NCI-H446 treated with DMSO at 0.1 percent for 48 hours (cell line): ENCODE results near the gene DLG4.

Experiments used
- DNase-seq: peaks from one replicate; lab custom pipeline; 2025; lab: John Stamatoyannopoulos, UW

The DLG4 gene

DNA sequence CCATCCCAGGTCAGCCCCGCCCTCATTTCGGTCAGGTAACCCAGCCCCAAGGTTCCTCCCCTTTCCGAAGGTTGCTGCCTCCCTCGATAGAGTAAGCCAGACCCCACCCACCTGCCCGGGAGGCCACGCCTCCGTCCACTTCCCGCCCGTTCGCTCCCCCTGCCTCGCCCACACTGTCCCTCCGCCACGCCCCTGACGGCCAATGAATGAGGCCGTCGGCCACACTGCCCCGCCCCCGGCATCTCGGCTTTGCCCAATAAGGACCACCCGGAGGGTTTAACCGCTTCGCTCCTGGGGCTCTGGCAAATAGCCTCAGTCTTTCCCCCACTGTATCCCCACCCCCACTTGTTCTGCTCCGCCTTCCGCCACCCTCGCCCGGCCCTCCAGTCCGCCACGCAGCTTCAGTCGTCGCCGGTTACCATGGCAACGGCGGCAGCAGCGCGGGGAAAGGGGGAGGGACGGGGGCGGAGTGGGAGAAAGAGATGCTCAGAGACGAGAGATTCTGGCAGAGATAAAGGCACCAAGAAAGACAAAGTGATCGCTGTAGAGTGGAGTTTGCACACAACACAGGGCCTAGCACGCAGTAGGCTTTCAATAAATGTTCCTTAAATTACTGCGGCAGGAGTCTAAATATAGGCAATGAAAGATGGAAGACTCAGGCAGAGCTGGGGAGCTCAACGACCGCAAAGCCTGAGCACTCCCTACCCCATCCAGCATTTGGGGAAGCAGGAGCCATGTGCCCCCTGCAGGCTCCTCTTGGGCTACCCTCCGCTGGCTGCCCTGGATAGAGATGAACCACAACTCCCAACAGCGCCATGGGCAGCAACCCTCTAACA is 5.1 kb downstream of the DLG4 start:
- DNase-seq, result peak; percentile 94

DNA sequence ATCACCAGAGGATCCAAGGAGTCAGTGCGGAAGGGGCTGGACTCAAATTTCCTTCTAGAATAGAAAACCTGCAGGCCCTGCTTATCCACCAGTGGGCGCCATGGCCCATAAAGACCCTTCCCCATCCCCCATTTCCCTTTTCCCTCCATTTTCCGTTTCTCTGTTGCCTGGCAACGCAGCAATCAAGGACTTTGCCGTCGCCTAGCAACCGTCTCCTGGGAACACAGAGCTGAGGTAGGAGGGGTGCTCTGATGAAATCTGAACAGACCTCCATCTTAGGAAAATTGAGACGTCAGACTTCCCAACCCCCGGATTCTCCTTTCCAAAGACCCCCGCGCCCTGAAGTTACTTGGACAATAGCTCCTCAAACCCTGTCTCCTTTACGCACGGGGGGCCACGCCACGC is 5.7 kb downstream of the DLG4 start:
- peak; percentile 82 for DNase-seq

DNA sequence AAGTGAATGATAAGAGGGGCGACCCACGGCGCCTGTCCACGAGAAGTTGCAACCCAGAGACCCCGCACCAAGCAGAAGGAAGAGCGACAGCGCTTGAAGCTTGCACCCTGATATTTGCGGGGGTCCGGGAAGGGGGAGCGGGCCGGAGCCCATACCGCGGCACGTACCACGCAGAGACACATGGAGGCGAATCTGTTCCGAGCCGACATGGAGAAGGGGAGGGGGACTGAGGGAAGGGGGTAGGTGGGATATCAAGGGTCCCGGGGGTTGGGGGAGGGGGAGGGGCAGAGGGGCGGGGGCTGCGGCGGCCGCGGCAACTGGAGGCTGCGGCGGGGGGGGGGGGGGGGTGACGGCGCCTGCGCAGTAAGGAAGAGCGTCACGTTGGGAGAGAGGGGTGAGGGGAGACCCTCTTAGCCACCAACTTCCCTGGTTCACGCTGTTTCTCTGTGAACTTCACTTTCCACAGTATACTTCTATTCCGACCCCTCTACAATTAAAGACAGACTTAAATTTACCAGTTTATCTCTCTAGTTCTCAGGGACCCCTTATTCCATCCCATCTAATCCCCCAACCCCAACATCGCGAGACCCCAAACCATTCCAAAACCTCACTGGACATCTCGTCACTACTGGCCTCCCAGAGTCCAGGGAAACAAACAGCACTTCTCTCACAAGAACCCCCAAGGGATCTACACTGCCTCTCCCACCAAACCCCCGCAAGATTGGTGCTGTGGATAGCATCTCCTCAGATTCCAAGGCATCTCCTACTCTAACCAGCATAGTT is 8.0 kb downstream of the DLG4 start:
- DNase-seq, result no peak

DNA sequence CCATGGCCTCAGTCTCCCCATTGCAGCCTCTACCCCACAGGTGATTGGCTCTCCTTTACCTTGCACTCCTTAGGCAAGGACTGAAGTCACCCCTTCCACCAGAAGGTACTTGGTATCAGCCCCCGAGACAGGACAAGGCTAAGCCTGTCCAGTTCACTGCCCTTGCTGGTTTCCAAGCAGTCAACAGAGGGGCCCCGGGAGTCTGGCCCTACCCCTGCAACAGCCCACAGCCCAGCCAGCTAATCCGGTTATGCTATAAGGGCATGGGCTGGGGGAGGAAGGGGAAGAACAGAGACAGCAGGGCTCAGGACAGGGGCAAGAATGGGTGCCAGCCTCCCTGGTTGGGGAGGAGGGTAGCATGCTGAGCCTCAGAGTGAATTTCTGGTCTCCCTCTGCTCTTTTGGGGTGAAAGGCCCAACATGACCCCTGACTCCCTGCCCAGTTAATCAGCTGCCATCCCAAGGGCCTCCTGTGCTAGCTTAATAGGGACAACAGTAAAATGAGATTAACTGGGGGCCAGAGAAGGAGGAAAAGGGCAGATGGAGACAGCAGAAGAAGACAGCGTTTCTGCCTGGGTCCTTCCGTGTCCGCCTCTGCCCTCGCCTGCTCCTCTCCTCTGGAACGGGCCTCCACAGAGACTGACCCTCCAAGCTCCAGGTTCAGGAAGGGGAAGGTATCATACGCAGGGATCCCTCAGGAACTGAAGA is 10.7 kb downstream of the DLG4 start:
- no peak for DNase-seq

DNA sequence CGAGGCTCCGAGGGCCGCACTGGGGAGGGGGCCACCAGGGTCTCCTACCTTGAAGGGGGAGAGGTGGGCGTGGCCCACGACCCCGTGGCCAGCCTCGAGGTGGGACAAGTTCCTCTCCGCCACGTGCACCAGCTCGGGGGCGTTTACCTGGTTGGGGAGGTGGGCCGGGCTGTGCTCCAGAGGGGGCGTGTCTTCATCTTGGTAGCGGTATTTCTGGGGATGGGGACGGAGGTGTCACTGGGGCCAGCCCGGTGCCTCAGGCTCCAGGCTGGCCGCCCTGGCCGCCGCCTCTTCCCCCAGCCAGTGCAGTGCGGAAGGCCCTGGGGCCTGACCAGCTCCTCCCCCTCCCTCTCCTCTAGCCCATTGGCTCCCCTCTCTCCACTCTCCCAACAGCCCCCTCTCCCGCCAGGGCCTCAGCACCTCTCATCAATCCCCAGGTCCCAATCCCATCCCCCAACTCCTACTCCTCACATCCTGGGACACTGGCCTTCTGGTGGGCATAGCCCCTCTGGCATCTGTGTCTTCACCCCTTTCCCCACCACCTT is 11.5 kb downstream of the DLG4 start:
- DNase-seq, result no peak

DNA sequence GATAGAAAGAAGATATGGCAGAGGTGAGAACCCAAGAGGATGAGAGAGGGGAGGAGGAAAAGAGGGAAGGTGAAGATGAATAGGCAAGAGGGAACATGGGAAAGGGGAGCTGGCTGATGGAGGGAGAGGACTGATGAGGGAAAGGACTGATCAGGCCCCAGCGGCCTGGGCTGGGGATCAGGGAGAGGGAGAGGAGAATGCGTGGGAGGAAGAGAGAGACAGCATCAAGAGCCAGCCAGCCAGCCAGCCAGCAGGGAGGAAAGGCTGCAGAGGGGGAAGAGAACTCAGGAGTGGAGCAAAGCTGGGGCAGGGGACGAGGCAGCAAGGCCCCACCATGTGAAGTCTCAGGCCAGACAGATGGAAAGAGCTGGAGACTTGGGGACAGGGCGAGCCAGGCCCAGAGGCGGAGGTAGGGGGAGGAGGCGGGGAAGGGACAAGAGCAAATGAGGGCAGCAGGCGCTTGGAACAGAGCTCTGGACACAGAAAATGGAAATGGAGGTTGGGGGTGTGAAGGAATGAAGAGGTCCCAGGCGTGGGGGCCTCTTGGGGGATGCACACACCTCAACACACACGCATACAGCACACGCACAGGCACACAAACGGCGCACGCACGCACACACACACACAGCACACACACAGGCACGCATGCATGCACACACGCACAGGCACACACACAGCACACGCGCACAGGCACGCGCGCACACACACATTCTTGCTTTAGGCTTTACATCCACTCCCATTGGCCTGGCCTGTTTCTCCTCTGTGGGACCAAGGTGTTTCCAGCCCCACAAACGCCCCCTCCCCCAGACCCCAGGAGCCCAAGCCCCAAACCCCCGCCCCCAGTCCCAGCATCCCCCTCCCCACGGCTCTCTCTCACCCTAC is 12.3 kb downstream of the DLG4 start:
- no peak for DNase-seq

DNA sequence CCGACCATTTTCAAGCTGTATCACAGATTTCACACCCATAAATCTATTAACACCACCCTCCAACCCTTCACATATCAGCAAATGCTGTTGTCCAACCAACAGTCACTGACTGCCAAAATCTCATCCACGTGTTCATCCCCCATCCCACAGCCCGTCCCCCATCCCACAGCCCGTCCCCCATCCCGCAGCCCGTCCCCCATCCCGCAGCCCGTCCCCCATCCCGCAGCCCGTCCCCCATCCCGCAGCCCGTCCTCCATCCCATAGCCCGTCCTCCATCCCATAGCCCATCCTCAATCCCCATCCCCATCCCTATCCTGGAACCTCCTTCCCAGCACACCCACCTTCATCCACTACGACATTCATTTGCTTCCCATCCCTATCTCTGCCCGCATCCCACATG is 14.1 kb downstream of the DLG4 start:
- DNase-seq, result no peak

DNA sequence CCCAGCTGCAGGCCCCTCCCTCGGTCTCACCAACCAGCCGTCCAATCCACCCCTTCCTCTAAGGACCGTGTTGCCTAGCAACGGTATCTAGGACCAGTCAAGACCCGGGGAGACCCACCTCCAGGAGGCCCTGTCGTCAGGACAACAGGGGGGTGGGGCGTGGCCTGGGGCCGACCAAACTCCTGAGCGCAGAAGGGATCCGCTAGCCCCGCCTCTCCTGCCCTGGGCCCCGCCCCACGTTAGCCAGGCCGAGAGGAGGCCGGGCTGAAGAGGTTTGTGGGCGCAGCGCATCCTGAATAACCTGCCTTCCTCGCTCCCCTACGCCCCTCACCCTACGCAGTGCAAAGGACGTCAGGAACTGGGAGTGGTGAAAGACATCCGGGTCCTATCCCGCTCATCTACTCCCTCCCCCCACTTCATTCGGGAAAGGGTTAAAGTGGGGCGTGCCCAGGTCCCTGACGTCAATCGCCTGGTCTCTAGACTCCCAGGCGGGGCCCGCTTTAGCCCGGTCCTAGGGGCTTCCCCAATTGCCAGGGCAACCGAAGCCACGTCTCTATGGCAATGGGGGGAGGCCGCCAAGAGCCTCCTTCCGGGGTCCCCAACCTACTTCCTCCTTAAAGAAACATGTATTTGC is 14.7 kb downstream of the DLG4 start:
- DNase-seq, result no peak

DNA sequence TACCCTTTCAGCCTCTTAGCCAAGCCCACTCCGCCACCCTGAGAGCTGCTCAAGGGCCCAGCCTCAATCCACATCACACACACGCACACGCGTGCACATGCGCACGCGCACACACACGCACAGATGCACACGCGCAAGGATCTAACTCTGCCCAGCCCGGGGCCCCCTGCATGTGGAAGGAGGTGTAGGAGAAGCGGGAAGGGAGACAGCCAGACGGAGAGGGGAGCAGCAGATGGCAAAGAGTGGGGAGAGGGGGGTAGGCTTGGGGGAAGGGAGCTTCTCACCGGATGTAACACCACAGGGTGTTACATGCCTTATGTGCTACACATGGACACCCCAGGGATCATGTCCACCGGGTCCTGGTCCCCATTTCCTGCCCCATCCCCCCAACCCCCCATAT is 15.3 kb downstream of the DLG4 start:
- DNase-seq, result no peak

DNA sequence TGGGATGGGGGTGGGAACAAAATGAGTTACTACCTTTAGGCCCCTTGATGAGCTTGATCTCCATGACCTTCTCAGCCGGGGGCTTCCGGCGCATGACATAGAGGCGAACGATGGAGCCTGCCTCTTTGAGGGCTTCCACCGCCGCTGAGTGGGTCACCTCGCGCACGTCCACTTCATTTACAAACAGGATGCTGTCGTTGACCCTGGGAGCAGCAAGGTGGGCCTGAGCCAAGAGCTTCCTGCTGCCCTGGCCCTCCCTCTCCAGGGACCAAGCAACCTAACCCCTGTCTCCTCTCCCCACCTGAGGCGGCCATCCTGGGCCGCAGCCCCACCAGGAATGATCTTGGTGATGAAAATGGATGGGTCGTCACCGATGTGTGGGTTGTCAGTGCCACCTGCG is 16.2 kb downstream of the DLG4 start:
- no peak for DNase-seq

DNA sequence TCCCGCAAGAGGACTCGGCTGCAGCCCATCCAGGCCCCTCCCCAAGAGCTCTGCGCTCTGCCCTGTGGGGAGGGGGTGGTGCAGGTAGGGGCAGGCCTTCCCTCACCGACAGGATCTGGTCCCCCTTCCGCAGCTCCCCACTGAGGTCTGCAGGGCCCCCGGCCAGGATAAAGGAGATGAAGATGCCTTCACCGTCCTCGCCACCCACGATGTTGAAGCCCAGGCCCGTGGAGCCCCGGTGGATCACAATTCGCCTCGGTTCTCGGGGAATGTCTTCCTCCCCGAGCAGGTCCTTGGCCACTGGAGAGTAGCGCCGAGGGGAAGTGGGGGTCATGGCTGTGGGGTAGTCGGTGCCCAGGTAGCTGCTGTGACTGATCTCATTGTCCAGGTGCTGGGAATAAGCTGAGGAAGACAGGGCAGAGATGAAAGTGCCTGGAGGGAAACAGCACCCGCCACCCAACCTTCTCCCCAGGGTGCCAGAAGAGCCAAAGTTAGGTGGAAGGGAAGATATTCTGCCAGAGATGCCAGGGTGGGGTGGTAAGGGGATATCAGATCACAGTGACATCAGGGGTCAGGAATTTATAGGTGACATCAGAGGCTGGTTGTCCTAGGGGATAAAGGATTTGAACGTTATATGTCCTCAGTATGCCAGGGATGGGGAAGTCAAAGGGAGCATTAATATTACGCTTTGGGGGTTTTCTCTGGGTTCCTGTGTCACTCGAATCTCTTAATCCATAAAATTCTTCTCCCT is 22.8 kb downstream of the DLG4 start:
- DNase-seq, result no peak

DNA sequence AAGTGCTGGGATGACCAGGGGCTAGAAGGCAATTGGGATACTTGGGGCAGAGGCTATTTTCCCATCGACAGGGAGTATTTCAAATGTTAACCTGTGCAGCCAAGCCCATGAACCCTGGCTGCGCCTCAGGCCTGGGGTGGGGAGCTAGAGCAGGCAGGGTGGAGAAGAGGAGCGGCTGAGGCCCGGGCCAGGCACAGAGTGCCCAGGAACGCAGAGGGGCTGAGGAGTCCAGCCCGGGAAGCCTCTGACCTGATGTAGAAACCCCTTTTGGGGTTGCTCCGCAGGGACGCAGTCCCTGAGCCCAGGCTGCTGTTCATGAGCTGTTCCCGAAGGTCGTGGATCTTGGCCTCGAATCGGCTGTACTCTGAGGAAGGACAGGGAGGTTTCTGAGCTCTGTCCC is 23.7 kb downstream of the DLG4 start:
- no peak for DNase-seq

DNA sequence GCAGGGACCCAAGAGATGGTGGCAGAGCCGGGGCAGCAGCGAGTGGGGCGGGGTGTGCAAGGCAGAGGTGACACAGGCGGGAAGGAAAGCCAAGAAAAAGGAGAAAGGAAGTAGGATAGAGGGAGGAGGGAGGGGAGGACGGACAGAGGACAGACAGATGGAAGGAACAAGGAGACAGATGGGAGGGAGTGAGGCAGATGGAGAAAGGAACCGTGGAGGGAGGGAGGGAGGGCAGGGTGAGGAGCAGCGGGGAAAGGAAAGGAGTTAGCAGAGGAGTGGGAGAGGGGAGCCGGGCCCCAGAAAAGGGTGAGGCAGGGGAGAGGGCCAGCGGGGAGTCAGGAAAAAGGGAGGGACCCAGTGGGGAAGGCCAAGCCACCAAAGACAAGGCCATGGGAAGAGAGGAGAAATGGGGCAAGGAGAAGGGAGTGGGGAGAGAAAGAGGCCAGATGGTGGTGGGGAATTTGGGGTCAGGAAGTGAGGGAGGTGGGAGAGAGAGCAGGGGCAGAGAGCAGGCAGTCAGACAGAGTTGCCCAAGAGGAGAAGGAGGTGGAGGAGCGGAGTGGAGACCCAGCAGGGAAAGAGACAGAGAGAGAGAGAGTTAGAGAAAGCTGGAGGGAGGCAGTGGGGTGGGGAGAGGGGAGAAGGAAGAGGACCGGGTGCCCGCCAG is 27.2 kb downstream of the DLG4 start:
- DNase-seq, result no peak

DNA sequence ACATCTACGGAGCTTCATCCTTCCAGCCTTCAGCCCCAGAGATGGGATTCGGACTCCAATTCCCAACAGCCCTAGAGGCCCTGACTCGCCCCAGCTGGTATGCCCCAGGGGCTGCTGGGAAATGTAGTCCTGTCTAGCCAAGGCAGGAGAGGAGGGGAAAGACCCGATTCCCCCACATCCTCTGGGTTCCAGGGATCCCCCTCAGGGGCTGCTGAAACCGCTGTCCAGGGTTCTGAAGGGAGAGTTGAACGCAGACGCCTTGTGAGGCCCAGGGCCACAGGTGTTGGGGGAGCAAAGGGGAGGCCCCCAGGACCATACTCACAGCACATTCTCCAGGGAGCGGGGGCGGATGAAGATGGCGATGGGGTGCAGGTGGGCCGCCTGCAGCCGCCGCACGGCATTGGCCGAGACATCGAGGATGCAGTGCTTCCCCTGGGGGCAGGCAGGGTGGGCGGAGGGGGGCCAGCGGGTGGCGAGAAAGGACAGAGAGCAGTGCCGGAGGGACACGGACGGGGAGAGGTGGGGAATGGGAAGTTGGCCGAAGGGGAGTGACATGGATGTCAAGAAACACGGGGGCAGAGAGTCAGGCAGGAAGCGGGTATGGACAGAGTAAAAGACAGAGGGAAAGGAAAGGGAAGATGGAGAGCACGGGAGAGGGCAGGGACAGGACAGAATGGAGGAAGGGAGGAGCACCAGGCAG is 27.9 kb downstream of the DLG4 start:
- peak; percentile 3 for DNase-seq

DNA sequence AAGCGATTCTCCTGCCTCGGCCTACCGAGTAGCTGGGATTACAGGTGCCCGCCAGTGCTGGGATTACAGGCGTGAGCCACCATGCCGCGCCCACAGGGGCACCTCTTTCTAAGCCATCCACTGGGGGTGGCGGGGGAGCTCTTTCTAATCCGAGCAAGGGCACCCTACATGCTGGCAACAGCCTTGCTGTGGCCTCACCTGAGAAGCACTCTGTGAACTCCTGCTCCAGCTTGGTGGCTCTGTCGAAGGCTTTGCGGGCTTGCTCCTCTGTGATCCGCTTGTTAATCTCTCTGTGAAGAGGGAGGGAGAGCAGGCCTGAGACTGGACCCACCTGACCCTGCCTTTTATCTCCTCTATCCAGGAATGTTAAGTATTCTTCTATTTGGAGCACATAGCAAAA is 28.6 kb downstream of the DLG4 start:
- DNase-seq, result no peak

DNA sequence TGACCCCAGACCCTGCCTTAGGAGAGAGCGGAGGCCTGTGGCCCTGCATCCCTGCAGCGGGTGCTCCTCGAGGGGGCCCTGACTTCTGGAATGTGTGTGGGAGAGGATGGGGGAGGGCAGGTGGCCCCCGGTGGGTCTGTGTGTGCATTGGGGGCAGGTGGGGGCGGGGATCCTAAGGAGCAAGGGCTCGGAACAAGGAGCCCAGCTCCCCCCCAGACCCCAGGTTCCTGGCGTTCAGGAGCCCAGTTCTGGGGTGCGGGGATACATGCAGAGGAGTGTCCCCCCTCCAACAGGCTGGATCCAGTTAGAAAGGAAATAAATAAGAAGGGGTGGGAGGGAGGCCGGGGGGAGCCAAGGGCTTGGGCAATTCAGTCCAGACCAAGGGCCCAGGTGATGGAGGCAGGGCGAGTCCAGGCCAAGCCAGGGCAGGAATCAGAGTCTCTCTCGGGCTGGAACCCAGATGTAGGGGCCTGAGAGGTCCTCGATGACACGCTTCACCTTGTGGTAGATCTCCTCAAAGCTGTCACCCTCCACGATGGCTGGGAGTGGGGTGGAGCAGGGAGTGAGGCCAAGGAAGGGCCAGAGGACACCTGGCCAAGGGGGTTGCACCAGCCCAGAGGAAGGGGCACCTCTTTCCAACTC is 29.2 kb downstream of the DLG4 start:
- DNase-seq, result no peak

DNA sequence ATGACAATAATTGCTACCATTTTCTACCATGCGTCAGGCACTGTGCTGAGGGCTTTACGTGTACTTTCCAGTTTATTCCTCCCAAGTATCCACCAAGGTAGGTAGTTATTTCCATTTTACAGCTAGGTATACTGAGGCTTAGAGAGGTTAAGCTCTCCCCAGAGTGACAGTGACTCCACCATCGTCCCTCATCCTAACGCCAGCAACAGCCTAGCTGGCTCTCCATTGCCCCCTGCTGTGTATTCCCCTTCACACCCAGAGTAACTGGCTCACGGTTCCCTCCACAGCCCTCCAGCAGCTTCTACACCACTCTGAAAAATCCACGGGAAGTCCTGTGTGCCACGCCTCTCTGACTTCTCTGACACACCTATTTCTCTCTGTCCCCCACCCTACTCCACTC is 33.4 kb downstream of the DLG4 start:
- DNase-seq, result no peak

DNA sequence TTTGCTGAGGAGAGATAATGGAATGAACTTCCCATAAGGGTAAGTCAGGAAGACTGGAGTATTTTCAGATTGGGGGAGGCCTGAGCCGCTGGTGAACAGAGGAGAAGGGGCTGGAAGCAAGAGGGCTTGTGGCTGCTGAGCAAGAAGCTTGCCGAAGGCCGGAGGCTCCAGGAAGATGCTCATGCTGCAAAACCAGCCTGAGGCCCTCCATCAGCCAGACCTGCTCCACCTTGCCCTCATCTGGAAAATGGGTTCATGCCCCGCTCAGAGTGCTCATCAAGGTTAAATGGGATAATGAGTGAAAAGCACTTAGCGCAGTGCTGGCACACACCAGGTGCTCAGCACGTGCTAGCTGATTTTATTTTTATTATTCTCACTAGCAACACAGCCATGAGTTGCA is 35.0 kb downstream of the DLG4 start:
- DNase-seq, result no peak

DNA sequence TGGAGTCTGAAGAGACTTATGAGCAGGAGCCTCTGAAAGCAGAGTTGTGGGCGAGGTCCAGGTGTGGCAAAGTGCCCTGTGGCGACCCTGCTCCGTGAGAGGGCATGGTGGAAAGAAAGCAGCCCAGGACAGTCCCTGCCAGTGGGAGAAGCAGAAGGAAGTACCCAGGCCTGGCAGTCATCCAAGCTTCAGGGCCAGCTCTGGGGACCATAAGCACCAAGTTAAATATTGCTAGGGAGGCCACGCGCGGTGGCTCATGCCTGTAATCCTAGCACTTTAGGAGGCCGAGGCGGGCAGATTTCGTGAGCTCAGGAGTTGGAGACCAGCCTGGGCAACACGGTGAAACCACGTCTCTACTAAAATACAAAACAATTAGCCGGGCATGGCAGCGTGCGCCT is 35.5 kb downstream of the DLG4 start:
- DNase-seq, result no peak
